Adipocyte (in vitro differentiated cells): ENCODE data around the gene HYLS1.

Experiments
- DNase-seq: peaks from one replicate; pipeline ENCODE4 v3.0.0-alpha.2; 2015; ENCODE audit warnings: low read depth
- H3K27me3 ChIP-seq: replicated peaks from 2 replicates; pipeline ENCODE4 v1.7.0; 2013; ENCODE audit warnings: mild to moderate bottlenecking, low read length, moderate library complexity; ENCODE audit not compliant: control insufficient read depth, insufficient read depth
- H3K36me3 ChIP-seq: 2 replicates; pipeline ENCODE4 v1.7.0; 2013; ENCODE audit warnings: low read length, mild to moderate bottlenecking, moderate library complexity; ENCODE audit not compliant: control insufficient read depth, insufficient read depth, severe bottlenecking
- H3K4me1 ChIP-seq: 2 replicates; pipeline ENCODE4 v1.7.0; 2013; ENCODE audit warnings: mild to moderate bottlenecking, low read length, moderate library complexity; ENCODE audit not compliant: control insufficient read depth, insufficient read depth
- H3K4me3 ChIP-seq: 2 replicates; pipeline ENCODE4 v1.7.0; 2013; ENCODE audit warnings: mild to moderate bottlenecking, low read length, moderate library complexity
- H3K9ac ChIP-seq: 2 replicates; pipeline ENCODE4 v1.7.0; 2013; ENCODE audit warnings: mild to moderate bottlenecking, low read length, moderate library complexity
- H3K9me3 ChIP-seq: 2 replicates; pipeline ENCODE4 v1.7.0; 2013; ENCODE audit warnings: mild to moderate bottlenecking, low read length, moderate library complexity; ENCODE audit not compliant: control insufficient read depth

Gene HYLS1

DNA sequence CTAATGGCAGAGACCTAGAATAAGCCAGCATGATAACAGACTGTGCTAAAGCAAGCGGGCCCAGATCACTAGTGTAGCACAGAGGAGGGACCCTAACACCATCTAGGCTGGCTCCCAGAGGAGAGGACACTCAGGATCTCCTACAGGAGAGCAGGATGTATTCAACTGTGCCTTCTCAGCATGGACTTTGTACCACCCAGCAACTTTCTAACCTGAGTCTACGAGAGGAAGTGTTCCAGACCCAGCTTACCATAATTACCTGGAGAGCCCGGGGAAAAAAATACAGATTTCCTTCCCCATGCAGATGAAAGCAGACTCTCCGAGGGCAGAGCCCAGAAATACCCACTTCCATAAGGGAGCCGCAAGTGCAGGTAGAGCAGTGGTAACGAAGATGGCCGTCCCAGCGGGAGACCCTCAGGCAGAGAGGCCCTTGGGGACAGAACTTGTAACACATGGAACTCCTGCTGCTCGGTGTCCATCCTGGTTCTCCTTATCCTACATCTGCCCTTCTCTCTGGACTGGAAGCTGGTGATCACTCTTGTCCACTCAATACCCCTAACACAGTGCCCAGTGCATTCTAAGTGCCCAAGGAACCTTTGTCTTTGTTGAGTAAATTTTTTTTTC, 37.0 kb downstream of the HYLS1 start:
- Histone ChIP-seq H3K4me3 (no peak overlapping the region), H3K9me3 (no peaks in the 10 kb centered on the region), H3K9ac (no peak overlapping the region), H3K36me3 (no peaks in the 10 kb centered on the region), H3K27me3 (peaks cover 11% of the 10 kb centered on the region), H3K4me1 (no peaks in the 10 kb centered on the region)
- DNase-seq: no peak

GRCh38 chr11:125925247-125925740, 37.8 kb downstream of the HYLS1 start:
- Histone ChIP-seq H3K36me3 (no peaks in the 10 kb centered on the region), H3K9me3 (no peaks in the 10 kb centered on the region), H3K4me1 (no peaks in the 10 kb centered on the region), H3K27me3 (peaks cover 6% of the 10 kb centered on the region), H3K4me3 (no peak overlapping the region), H3K9ac (no peak overlapping the region)
- DNase-seq: no peak

- DNase-seq: no peak
- Histone ChIP-seq H3K9ac (no peak overlapping the region), H3K4me3 (no peak overlapping the region), H3K27me3 (peaks cover under 1% of the 10 kb centered on the region), H3K36me3 (no peaks in the 10 kb centered on the region), H3K4me1 (no peaks in the 10 kb centered on the region), H3K9me3 (no peaks in the 10 kb centered on the region)
These were observed 38.3 kb downstream of the HYLS1 start for GRCh38 chr11:125925804-125926203.

DNA sequence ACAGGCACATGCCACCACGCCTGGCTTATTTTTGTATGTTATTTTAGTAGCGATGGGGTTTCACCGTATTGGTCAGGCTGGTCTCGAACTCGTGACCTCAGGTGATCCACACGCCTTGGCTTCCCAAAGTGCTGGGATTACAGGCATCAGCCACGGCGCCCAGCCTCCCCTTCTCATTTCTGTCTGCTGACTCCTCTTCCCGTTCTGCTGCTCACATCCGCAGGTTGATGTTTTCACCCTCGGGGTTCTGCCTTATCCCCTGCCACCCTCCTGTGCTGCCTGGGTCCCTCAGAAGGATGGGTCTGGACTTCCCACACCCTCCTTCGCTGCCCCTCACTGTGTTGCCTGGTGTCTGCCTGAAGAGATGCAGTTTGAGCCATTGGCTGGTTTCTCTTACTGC, 39.2 kb downstream of the HYLS1 start:
- no peak for DNase-seq
- Histone ChIP-seq H3K9me3 (no peaks in the 10 kb centered on the region), H3K4me1 (no peaks in the 10 kb centered on the region), H3K36me3 (no peaks in the 10 kb centered on the region), H3K9ac (no peak overlapping the region), H3K4me3 (no peak overlapping the region), H3K27me3 (no peaks in the 10 kb centered on the region)

- DNase-seq: no peak
- Histone ChIP-seq H3K9ac (no peak overlapping the region), H3K36me3 (no peaks in the 10 kb centered on the region), H3K27me3 (no peaks in the 10 kb centered on the region), H3K4me1 (no peaks in the 10 kb centered on the region), H3K4me3 (no peak overlapping the region), H3K9me3 (no peaks in the 10 kb centered on the region)
These were observed 42.1 kb downstream of the HYLS1 start for GRCh38 chr11:125929445-125930075.

- Histone ChIP-seq H3K4me3 (no peak overlapping the region), H3K4me1 (no peaks in the 10 kb centered on the region), H3K9me3 (no peaks in the 10 kb centered on the region), H3K9ac (no peak overlapping the region), H3K27me3 (no peaks in the 10 kb centered on the region), H3K36me3 (no peaks in the 10 kb centered on the region)
- DNase-seq: no peak
These were observed 42.6 kb downstream of the HYLS1 start for GRCh38 chr11:125930076-125930450.

DNA sequence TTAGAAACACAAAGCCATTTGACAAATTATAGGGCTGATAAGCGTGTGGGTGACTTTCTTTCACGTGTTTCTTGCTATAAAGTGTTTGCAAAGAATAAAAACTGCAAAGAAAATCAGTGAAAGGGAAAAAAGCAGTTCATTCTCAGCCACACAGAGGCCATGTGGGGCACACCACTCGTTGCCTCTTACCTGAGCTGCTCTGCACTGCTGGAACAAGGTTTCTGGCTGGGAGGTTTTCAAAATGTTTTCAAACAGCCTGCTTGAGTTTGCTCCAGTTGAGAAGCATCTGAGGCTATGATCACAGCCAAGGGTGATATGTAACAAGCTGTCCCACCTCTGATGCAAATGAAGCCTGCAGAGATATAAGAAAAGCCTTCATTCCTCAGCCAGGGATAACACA, 43.6 kb downstream of the HYLS1 start:
- no peaks in the 10 kb centered on the region for H3K4me1 ChIP-seq
- H3K9me3 ChIP-seq: no peaks in the 10 kb centered on the region
- no peak overlapping the region for H3K4me3 ChIP-seq
- DNase-seq: no peak
- no peaks in the 10 kb centered on the region for H3K27me3 ChIP-seq
- no peak overlapping the region for H3K9ac ChIP-seq
- no peaks in the 10 kb centered on the region for H3K36me3 ChIP-seq

DNA sequence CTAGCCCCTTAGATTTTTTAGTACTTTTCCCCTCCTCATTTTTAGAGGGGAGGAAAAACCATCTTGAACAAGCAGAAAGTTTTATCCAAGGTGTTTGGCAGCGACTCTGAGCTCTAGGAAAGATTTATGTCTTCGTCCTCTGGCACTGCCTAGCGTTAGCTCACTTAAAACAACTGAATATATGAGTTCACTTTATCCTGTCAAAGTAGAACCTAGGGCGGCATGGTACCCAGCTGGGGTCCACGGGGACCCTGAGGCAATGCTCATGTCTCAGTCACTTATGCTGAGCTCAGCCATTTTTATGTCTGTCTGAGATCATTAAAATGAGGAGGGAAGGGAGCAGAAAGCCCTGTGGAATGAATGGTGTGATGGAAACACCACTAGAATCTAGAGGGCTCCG, 44.2 kb downstream of the HYLS1 start:
- Histone ChIP-seq H3K27me3 (no peaks in the 10 kb centered on the region), H3K9me3 (no peaks in the 10 kb centered on the region), H3K36me3 (no peaks in the 10 kb centered on the region), H3K9ac (no peak overlapping the region), H3K4me3 (no peak overlapping the region), H3K4me1 (no peaks in the 10 kb centered on the region)
- no peak for DNase-seq

DNA sequence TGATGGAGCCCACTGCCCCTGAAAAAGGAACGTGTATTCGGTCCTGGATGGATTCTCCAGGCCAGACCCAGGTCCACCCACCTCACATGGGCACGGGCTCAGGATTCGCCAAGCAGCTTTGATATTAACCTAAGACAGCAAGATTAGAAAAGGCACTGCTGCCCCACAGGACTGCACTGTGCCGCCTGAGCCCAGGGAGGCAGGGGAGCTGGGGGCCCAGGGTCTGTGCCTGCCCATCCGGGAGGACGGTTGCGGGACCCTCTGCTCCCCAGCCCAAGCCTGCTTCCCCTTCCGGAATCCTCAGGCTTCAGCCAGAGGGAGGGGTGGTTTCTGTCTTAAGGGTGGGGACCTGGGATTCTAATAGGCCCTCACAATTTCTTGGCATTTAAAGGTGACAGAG, 44.8 kb downstream of the HYLS1 start:
- Histone ChIP-seq H3K4me1 (no peaks in the 10 kb centered on the region), H3K9me3 (no peaks in the 10 kb centered on the region), H3K36me3 (no peaks in the 10 kb centered on the region), H3K27me3 (no peaks in the 10 kb centered on the region), H3K9ac (no peak overlapping the region), H3K4me3 (no peak overlapping the region)
- no peak for DNase-seq

- Histone ChIP-seq H3K4me1 (no peaks in the 10 kb centered on the region), H3K9me3 (no peaks in the 10 kb centered on the region), H3K9ac (no peak overlapping the region), H3K4me3 (no peak overlapping the region), H3K27me3 (no peaks in the 10 kb centered on the region), H3K36me3 (no peaks in the 10 kb centered on the region)
- DNase-seq: no peak
These were observed 45.8 kb downstream of the HYLS1 start for GRCh38 chr11:125933030-125933813.

DNA sequence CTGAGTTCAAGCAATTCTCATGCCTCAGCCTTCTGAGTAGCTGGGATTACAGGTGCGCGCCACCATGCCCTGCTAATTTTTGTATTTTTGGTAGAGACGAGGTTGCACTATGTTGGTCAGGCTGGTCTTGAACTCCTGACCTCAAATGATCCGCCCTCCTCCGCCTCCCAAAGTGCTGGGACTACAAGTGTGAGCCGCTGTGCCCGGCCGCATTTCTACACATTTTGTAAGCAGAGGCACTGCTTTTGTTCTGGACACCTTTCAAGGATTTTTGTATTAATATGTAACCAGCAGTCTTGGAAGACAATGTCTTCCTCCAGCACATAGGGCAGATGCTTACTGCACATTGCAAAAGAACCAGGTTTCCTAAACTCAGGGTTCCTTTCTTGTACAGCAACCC, 47.0 kb downstream of the HYLS1 start:
- Histone ChIP-seq H3K4me3 (no peak overlapping the region), H3K4me1 (no peaks in the 10 kb centered on the region), H3K36me3 (no peaks in the 10 kb centered on the region), H3K9ac (no peak overlapping the region), H3K9me3 (no peaks in the 10 kb centered on the region), H3K27me3 (no peaks in the 10 kb centered on the region)
- DNase-seq: no peak
